Esophagus (tissue), 2 donors: ENCODE data around the gene NFIL3. TPM values are rescaled to one million over a fixed set of nuclear protein-coding genes. Genes with fewer than 3 reads are reported as not detected.
"Not testable (repeated sequence)": the region's sequence is repeated elsewhere in the genome, so short reads cannot be mapped to it uniquely, and the experiment has no call there.

Experiments used
- H3K27ac ChIP-seq, 2 donors: one replicate each; pipeline ENCODE4 v1.5.1; 2013; ENCODE audit warnings: low read depth in 2 of 2, mild to moderate bottlenecking in 2 of 2, inconsistent platforms in 1 of 2, low read length in 1 of 2, moderate library complexity in 1 of 2
- H3K27me3 ChIP-seq, 2 donors: one replicate each; pipeline ENCODE4 v1.6.1; 2013; ENCODE audit warnings: low read length in 2 of 2, control low read depth in 1 of 2, mild to moderate bottlenecking in 1 of 2; ENCODE audit not compliant: insufficient read depth in 2 of 2, control insufficient read depth in 1 of 2
- H3K36me3 ChIP-seq, 2 donors: one replicate each; pipeline ENCODE4 v1.6.1; 2013; ENCODE audit warnings: low read length in 1 of 2; ENCODE audit not compliant: control insufficient read depth in 2 of 2, insufficient read depth in 2 of 2
- H3K4me1 ChIP-seq, 2 donors: one replicate each; pipeline ENCODE4 v1.6.1; 2013; ENCODE audit warnings: low read length in 1 of 2; ENCODE audit not compliant: control insufficient read depth in 2 of 2, insufficient read depth in 2 of 2
- H3K4me3 ChIP-seq, 2 donors: one replicate each; pipeline ENCODE4 v1.5.1; 2013; ENCODE audit warnings: low read length in 2 of 2, mild to moderate bottlenecking in 2 of 2, low read depth in 1 of 2, moderate library complexity in 1 of 2
- H3K9me3 ChIP-seq, 2 donors: one replicate each; pipeline ENCODE4 v1.6.1; 2013; ENCODE audit warnings: mild to moderate bottlenecking in 2 of 2, low read depth in 1 of 2, low read length in 1 of 2, moderate library complexity in 1 of 2; ENCODE audit not compliant: control insufficient read depth in 2 of 2, insufficient read depth in 1 of 2
- WGBS, 2 donors: extraction: QIAGEN DNeasy Blood & Tissue Kit; methylation state at CpG; one replicate each; pipeline ENCODE4 v1.1.7; 2013; 5-methylcytosine and 5-hydroxymethylcytosine counted together
- polyA plus RNA-seq, 2 donors: library from polyadenylated mRNA; stranded (reverse); fragments of 200-250 nt; gene quantifications; one replicate each; pipeline ENCODE4 v1.2.3, GENCODE V29; 2013
- donor health status: healthy with polysubstance abuse.
- donor health status: Bipolar disorder and iron deficiency.

NFIL3 gene
- polyA plus RNA-seq, 2 donors: 5.0 to 12.7 TPM

DNA sequence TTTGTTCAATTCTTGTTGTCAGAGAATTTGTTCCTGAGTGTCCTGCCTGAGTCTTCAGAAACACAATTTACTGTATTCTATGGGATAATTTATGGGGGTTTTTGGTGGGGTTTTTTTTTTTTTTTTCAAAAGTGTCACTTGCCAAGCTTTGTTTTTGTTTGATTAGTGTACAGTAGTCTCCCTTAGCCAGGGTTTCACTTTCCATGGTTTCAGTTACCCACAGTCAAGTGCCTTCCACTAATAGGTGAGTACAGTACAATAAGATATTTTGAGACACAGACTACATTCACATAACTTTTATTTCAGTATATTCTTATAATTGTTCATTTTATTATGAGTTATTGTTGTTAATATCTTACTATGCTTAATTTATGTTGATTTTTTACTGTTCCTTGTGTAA lies 36.9 kb downstream of the NFIL3 start:
- no peak overlapping the region for H3K4me3 ChIP-seq
- H3K9me3 ChIP-seq: no peaks in the 10 kb centered on the region
- no peak overlapping the region for H3K27ac ChIP-seq
- no peaks in the 10 kb centered on the region for H3K36me3 ChIP-seq
- H3K4me1 ChIP-seq: no peaks in the 10 kb centered on the region
- H3K27me3 ChIP-seq: no peaks in the 10 kb centered on the region

DNA sequence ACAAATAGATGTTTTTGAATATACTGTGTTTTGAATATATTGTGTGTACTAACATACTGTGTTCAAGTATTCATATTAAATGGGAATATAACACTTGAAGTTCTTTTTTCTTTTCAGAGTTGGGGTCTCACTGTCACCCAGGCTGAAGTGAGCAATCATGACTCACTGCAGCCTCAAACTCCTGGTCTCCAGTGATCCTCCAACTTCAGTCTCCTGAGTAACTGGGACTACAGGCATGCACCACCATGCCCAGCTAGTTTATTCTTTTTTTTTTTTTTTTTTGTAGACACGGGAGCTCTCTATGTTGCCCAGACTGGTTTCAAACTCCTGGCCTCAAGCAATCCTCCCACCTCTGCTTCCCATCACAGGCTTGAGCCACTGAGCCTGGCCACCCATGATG lies 38.7 kb downstream of the NFIL3 start:
- Histone ChIP-seq H3K9me3 (no peaks in the 10 kb centered on the region), H3K27me3 (no peaks in the 10 kb centered on the region), H3K36me3 (no peaks in the 10 kb centered on the region), H3K4me1 (no peaks in the 10 kb centered on the region), H3K27ac (no peak overlapping the region), H3K4me3 (no peak overlapping the region)
- 47 to 63% methylated on average over 1 of the region's 1 CpG for WGBS, 2 donors

DNA sequence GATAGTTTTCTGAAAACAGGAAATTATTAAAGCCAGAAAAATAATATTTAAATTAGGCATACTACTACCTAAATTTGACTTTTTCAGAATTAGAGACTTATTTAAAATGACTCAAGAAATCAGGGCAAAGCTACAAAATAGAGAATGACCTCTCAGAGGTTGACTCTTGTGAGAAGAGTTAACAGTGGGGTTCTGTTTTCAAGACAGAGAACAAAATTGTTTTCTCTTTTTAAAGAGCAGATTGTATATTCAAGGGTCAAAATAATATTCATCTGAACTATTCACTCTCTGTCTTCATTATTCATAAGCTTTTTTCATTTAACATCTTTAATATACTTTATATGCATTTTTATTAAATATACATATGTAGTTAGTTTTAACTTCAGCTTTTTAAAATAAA lies 40.1 kb downstream of the NFIL3 start:
- no peaks in the 10 kb centered on the region for H3K27me3 ChIP-seq
- no peaks in the 10 kb centered on the region for H3K9me3 ChIP-seq
- H3K4me3 ChIP-seq: no peak overlapping the region
- H3K4me1 ChIP-seq: no peaks in the 10 kb centered on the region
- H3K27ac ChIP-seq: no peak overlapping the region
- H3K36me3 ChIP-seq: no peaks in the 10 kb centered on the region

DNA sequence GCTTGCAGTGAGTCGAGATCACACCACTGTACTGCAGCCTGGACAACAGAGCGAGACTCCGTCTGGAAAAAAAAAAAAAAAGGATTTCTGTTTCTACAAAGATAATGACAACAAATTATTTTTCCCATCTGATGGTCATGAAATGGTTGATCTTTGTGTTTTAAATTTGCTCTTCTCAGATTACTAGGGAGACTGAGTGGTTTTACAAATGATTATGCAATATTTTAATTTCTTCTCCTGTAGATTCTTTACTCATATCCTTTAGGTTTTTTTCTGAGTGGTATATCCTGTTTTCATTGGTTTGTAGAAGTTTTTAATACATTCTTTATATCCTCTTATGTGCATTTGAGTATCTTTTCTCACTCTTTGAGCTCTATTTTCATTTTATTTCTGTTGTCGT lies 41.3 kb downstream of the NFIL3 start:
- H3K27ac ChIP-seq: no peak overlapping the region
- 94 to 97% methylated on average over 4 of the region's 4 CpGs for WGBS, 2 donors
- H3K27me3 ChIP-seq: no peaks in the 10 kb centered on the region
- no peaks in the 10 kb centered on the region for H3K4me1 ChIP-seq
- no peak overlapping the region for H3K4me3 ChIP-seq
- no peaks in the 10 kb centered on the region for H3K36me3 ChIP-seq
- H3K9me3 ChIP-seq: no peaks in the 10 kb centered on the region

- Histone ChIP-seq H3K27ac (no peak overlapping the region), H3K9me3 (no peaks in the 10 kb centered on the region), H3K4me1 (no peaks in the 10 kb centered on the region), H3K27me3 (no peaks in the 10 kb centered on the region), H3K36me3 (no peaks in the 10 kb centered on the region), H3K4me3 (no peak overlapping the region)
- 70 to 73% methylated on average over 3 of the region's 3 CpGs for WGBS, 2 donors
Observed at GRCh38 chr9:91379426-91379825, 44.2 kb downstream of the NFIL3 start.

DNA sequence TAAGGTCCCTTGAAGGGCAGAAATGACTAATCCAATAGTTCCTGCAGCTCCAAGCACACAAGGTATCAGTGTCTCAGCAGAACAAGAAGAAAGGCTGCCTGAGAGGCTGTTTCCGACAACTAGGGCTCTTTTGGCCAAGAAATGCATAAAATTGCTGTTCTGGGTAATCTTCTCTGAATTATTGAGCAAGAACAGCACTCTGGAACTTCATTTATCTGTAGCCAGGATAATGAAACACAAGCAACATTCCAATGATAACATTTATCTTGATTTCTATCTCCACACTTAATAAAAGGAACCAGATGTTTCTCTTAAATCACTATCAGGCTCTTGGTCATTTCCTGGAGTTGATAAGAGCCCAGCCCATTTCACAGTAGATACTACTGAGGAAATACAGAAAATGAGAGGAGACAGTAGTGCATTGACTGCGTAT lies 44.9 kb downstream of the NFIL3 start:
- Histone ChIP-seq H3K27me3 (no peaks in the 10 kb centered on the region), H3K9me3 (no peaks in the 10 kb centered on the region), H3K36me3 (no peaks in the 10 kb centered on the region), H3K4me3 (no peak overlapping the region), H3K4me1 (no peaks in the 10 kb centered on the region), H3K27ac (no peak overlapping the region)
- 75 to 77% methylated on average over 2 of the region's 2 CpGs for WGBS, 2 donors

DNA sequence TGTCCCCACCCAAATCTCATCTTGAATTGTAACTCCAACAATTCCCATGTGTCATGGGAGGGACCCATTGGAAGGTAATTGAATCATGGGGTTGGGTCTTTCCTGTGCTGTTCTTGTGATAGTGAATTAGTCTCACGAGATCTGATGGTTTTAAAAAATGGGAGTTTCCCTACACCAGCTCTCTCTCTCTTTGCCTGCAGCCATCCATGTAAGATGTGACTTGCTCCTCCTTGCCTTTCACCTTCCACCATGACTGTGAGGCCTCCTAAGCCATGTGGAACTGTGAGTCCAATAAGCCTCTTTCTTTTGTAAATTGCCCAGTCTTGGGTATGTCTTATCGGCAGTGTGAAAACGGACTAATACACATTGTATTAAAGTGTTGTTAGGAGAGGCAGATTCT lies 45.6 kb downstream of the NFIL3 start:
- not testable (repeated sequence) for H3K27me3 ChIP-seq, H3K36me3 ChIP-seq, H3K4me1 ChIP-seq, H3K4me3 ChIP-seq, H3K9me3 ChIP-seq, H3K27ac ChIP-seq
- WGBS, 2 donors: 93% methylated on average over 3 of the region's 3 CpGs

- Histone ChIP-seq H3K27me3 (no peaks in the 10 kb centered on the region), H3K27ac (no peak overlapping the region), H3K36me3 (no peaks in the 10 kb centered on the region), H3K9me3 (no peaks in the 10 kb centered on the region), H3K4me1 (no peaks in the 10 kb centered on the region), H3K4me3 (no peak overlapping the region)
- WGBS, 2 donors: 64 to 67% methylated on average over 4 of the region's 4 CpGs
Observed at GRCh38 chr9:91376239-91376638, 47.4 kb downstream of the NFIL3 start.

DNA sequence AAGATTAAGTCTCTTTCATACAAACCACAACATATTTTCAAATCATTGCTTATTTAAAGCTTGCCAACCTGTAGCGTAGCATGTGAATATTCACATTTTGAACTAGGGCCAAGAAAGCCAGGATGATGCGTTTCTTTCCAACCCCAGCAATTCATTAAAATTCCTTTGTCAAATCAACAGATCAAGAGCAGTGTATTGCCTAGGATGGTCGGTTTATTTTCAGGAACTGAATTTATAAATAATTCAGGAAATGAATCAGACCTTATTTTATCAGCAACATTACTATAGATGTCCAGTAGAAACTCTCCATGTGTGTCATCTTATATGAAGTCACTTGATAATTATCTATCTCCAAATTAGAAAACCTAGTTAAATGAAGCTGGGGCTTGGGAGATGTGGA lies 48.7 kb downstream of the NFIL3 start:
- WGBS, 2 donors: 23 to 29% methylated on average over 3 of the region's 3 CpGs

GRCh38 chr9:91371894-91372293 lies 51.7 kb downstream of the NFIL3 start:
- 73 to 75% methylated on average over 1 of the region's 1 CpG for WGBS, 2 donors
- Histone ChIP-seq H3K27ac (no peak overlapping the region), H3K9me3 (no peaks in the 10 kb centered on the region), H3K4me1 (no peaks in the 10 kb centered on the region), H3K36me3 (no peaks in the 10 kb centered on the region), H3K27me3 (no peaks in the 10 kb centered on the region), H3K4me3 (no peak overlapping the region)

More for the DNA sequence above, 48.7 kb downstream of the NFIL3 start:
- H3K9me3 ChIP-seq: no peaks in the 10 kb centered on the region
- H3K36me3 ChIP-seq: no peaks in the 10 kb centered on the region
- H3K4me1 ChIP-seq: no peaks in the 10 kb centered on the region
- H3K27me3 ChIP-seq: no peaks in the 10 kb centered on the region
- H3K4me3 ChIP-seq: no peak overlapping the region
- no peak overlapping the region for H3K27ac ChIP-seq
